Activated T-cell treated with anti-CD3 and anti-CD28 coated beads for 48 hours (primary cell): Measurements from ENCODE around the gene FCRL5.
"Not testable (repeated sequence)": the region's sequence is repeated elsewhere in the genome, so short reads cannot be mapped to it uniquely, and the experiment has no call there.

Experiments used
- DNase-seq: peaks from one replicate; pipeline ENCODE4 v3.0.0-alpha.2; 2020; ENCODE audit warnings: low read depth

The FCRL5 gene

GRCh38 chr1:157487096-157487495, 65.2 kb downstream of the FCRL5 start:
- no peak for DNase-seq

GRCh38 chr1:157486400-157486799, 65.9 kb downstream of the FCRL5 start:
- not testable (repeated sequence) for DNase-seq

GRCh38 chr1:157485793-157486192, 66.5 kb downstream of the FCRL5 start:
- DNase-seq, result no peak

GRCh38 chr1:157484573-157484972, 67.7 kb downstream of the FCRL5 start:
- DNase-seq, result no peak

GRCh38 chr1:157483635-157484034, 68.7 kb downstream of the FCRL5 start:
- no peak for DNase-seq

GRCh38 chr1:157482717-157483116, 69.6 kb downstream of the FCRL5 start:
- no peak for DNase-seq

- DNase-seq, result no peak
Observed at GRCh38 chr1:157482174-157482573, 70.1 kb downstream of the FCRL5 start.

GRCh38 chr1:157478030-157478429, 74.3 kb downstream of the FCRL5 start:
- DNase-seq, result no peak

- DNase-seq, result no peak
Observed at GRCh38 chr1:157477419-157477818, 74.9 kb downstream of the FCRL5 start.

- DNase-seq, result no peak
Observed at GRCh38 chr1:157472959-157473358, 79.4 kb downstream of the FCRL5 start.

- DNase-seq, result no peak
Observed at GRCh38 chr1:157472056-157472701, 80.1 kb downstream of the FCRL5 start.

- DNase-seq, result no peak
Observed at GRCh38 chr1:157471531-157471930, 80.8 kb downstream of the FCRL5 start.

- DNase-seq, result no peak
Observed at GRCh38 chr1:157469752-157470675, 82.3 kb downstream of the FCRL5 start.

- DNase-seq, result no peak
Observed at GRCh38 chr1:157469300-157469699, 83.0 kb downstream of the FCRL5 start.

- DNase-seq, result no peak
Observed at GRCh38 chr1:157466011-157466410, 86.3 kb downstream of the FCRL5 start.
